Measurements from ENCODE around the gene AMBP.
"Not testable (repeated sequence)": the region's sequence is repeated elsewhere in the genome, so short reads cannot be mapped to it uniquely, and the experiment has no call there.

Gene AMBP

GRCh38 chr9:114046237-114046755 lies 31.8 kb downstream of the AMBP start:
- no peak overlapping the region for H3K27ac Mint-ChIP-seq
- H3K36me3 Mint-ChIP-seq (ENCODE audit: low read depth), result no peaks in the 10 kb centered on the region
- no peaks in the 10 kb centered on the region for H3K9me3 Mint-ChIP-seq
- no peaks in the 10 kb centered on the region for H3K4me1 Mint-ChIP-seq (ENCODE audit: low read depth)
- H3K27me3 Mint-ChIP-seq, result no peaks in the 10 kb centered on the region
- no peak overlapping the region for H3K4me3 Mint-ChIP-seq

GRCh38 chr9:114043660-114044059 lies 34.4 kb downstream of the AMBP start:
- H3K27ac Mint-ChIP-seq; H3K36me3 Mint-ChIP-seq (ENCODE audit: low read depth); H3K4me3 Mint-ChIP-seq; H3K4me1 Mint-ChIP-seq (ENCODE audit: low read depth); H3K9me3 Mint-ChIP-seq; H3K27me3 Mint-ChIP-seq: not testable (repeated sequence)

- H3K9me3 Mint-ChIP-seq, result no peaks in the 10 kb centered on the region
- H3K4me3 Mint-ChIP-seq, result no peak overlapping the region
- no peaks in the 10 kb centered on the region for H3K36me3 Mint-ChIP-seq (ENCODE audit: low read depth)
- no peaks in the 10 kb centered on the region for H3K27me3 Mint-ChIP-seq
- H3K4me1 Mint-ChIP-seq (ENCODE audit: low read depth), result no peaks in the 10 kb centered on the region
- H3K27ac Mint-ChIP-seq, result no peak overlapping the region
Measured at GRCh38 chr9:114039484-114039883, 38.6 kb downstream of the AMBP start.

GRCh38 chr9:114038724-114039313 lies 39.3 kb downstream of the AMBP start:
- no peak overlapping the region for H3K27ac Mint-ChIP-seq
- no peaks in the 10 kb centered on the region for H3K27me3 Mint-ChIP-seq
- no peaks in the 10 kb centered on the region for H3K9me3 Mint-ChIP-seq
- no peaks in the 10 kb centered on the region for H3K36me3 Mint-ChIP-seq (ENCODE audit: low read depth)
- H3K4me1 Mint-ChIP-seq (ENCODE audit: low read depth), result no peaks in the 10 kb centered on the region
- H3K4me3 Mint-ChIP-seq, result no peak overlapping the region

GRCh38 chr9:114037961-114038723 lies 40.0 kb downstream of the AMBP start:
- Mint-ChIP-seq H3K27ac (no peak overlapping the region), H3K9me3 (no peaks in the 10 kb centered on the region), H3K4me3 (no peak overlapping the region), H3K36me3 (ENCODE audit: low read depth) (no peaks in the 10 kb centered on the region), H3K4me1 (ENCODE audit: low read depth) (no peaks in the 10 kb centered on the region), H3K27me3 (no peaks in the 10 kb centered on the region)

- H3K9me3 Mint-ChIP-seq, result no peaks in the 10 kb centered on the region
Measured at GRCh38 chr9:114037249-114037648, 40.9 kb downstream of the AMBP start.

GRCh38 chr9:114035845-114036801 lies 42.0 kb downstream of the AMBP start:
- H3K27ac Mint-ChIP-seq, result no peak overlapping the region

More at GRCh38 chr9:114037249-114037648, 40.9 kb downstream of the AMBP start:
- Mint-ChIP-seq H3K4me1 (ENCODE audit: low read depth) (no peaks in the 10 kb centered on the region), H3K36me3 (ENCODE audit: low read depth) (no peaks in the 10 kb centered on the region), H3K27me3 (no peaks in the 10 kb centered on the region), H3K4me3 (no peak overlapping the region), H3K27ac (no peak overlapping the region)

GRCh38 chr9:114035221-114035844 lies 42.8 kb downstream of the AMBP start:
- no peaks in the 10 kb centered on the region for H3K27me3 Mint-ChIP-seq
- H3K4me3 Mint-ChIP-seq, result no peak overlapping the region
- no peaks in the 10 kb centered on the region for H3K9me3 Mint-ChIP-seq
- H3K36me3 Mint-ChIP-seq (ENCODE audit: low read depth), result no peaks in the 10 kb centered on the region
- H3K4me1 Mint-ChIP-seq (ENCODE audit: low read depth), result no peaks in the 10 kb centered on the region
- H3K27ac Mint-ChIP-seq, result no peak overlapping the region

More at GRCh38 chr9:114035845-114036801, 42.0 kb downstream of the AMBP start:
- no peak overlapping the region for H3K4me3 Mint-ChIP-seq
- no peaks in the 10 kb centered on the region for H3K9me3 Mint-ChIP-seq
- no peaks in the 10 kb centered on the region for H3K36me3 Mint-ChIP-seq (ENCODE audit: low read depth)
- no peaks in the 10 kb centered on the region for H3K27me3 Mint-ChIP-seq
- H3K4me1 Mint-ChIP-seq (ENCODE audit: low read depth), result no peaks in the 10 kb centered on the region

GRCh38 chr9:114034661-114035062 lies 43.4 kb downstream of the AMBP start:
- no peaks in the 10 kb centered on the region for H3K9me3 Mint-ChIP-seq
- H3K4me1 Mint-ChIP-seq (ENCODE audit: low read depth), result no peaks in the 10 kb centered on the region
- H3K4me3 Mint-ChIP-seq, result no peak overlapping the region
- no peaks in the 10 kb centered on the region for H3K36me3 Mint-ChIP-seq (ENCODE audit: low read depth)
- no peak overlapping the region for H3K27ac Mint-ChIP-seq
- H3K27me3 Mint-ChIP-seq, result no peaks in the 10 kb centered on the region

GRCh38 chr9:114034196-114034595 lies 43.9 kb downstream of the AMBP start:
- Mint-ChIP-seq H3K4me3 (no peak overlapping the region), H3K36me3 (ENCODE audit: low read depth) (no peaks in the 10 kb centered on the region), H3K27me3 (no peaks in the 10 kb centered on the region), H3K27ac (no peak overlapping the region), H3K4me1 (ENCODE audit: low read depth) (no peaks in the 10 kb centered on the region), H3K9me3 (no peaks in the 10 kb centered on the region)

- H3K4me1 Mint-ChIP-seq (ENCODE audit: low read depth), result no peaks in the 10 kb centered on the region
- H3K36me3 Mint-ChIP-seq (ENCODE audit: low read depth), result no peaks in the 10 kb centered on the region
- no peaks in the 10 kb centered on the region for H3K9me3 Mint-ChIP-seq
- H3K27me3 Mint-ChIP-seq, result no peaks in the 10 kb centered on the region
- no peak overlapping the region for H3K27ac Mint-ChIP-seq
- no peak overlapping the region for H3K4me3 Mint-ChIP-seq
Measured at GRCh38 chr9:114033397-114034103, 44.5 kb downstream of the AMBP start.

GRCh38 chr9:114031948-114032840 lies 45.9 kb downstream of the AMBP start:
- no peaks in the 10 kb centered on the region for H3K27me3 Mint-ChIP-seq
- H3K36me3 Mint-ChIP-seq (ENCODE audit: low read depth), result no peaks in the 10 kb centered on the region
- no peak overlapping the region for H3K4me3 Mint-ChIP-seq
- no peaks in the 10 kb centered on the region for H3K9me3 Mint-ChIP-seq
- H3K27ac Mint-ChIP-seq, result no peak overlapping the region
- no peaks in the 10 kb centered on the region for H3K4me1 Mint-ChIP-seq (ENCODE audit: low read depth)

- Mint-ChIP-seq H3K4me3 (no peak overlapping the region), H3K4me1 (ENCODE audit: low read depth) (no peaks in the 10 kb centered on the region), H3K27me3 (no peaks in the 10 kb centered on the region), H3K36me3 (ENCODE audit: low read depth) (no peaks in the 10 kb centered on the region), H3K9me3 (no peaks in the 10 kb centered on the region), H3K27ac (no peak overlapping the region)
Measured at GRCh38 chr9:114031037-114031630, 47.0 kb downstream of the AMBP start.
